Smooth muscle cell of the brain vasculature (primary cell): ENCODE measurements around the gene AMACR.

Source experiments
- DNase-seq: peaks from one replicate; pipeline ENCODE4 v3.0.0-alpha.2; 2012; ENCODE audit warnings: low read depth, low spot score

Gene AMACR

DNA sequence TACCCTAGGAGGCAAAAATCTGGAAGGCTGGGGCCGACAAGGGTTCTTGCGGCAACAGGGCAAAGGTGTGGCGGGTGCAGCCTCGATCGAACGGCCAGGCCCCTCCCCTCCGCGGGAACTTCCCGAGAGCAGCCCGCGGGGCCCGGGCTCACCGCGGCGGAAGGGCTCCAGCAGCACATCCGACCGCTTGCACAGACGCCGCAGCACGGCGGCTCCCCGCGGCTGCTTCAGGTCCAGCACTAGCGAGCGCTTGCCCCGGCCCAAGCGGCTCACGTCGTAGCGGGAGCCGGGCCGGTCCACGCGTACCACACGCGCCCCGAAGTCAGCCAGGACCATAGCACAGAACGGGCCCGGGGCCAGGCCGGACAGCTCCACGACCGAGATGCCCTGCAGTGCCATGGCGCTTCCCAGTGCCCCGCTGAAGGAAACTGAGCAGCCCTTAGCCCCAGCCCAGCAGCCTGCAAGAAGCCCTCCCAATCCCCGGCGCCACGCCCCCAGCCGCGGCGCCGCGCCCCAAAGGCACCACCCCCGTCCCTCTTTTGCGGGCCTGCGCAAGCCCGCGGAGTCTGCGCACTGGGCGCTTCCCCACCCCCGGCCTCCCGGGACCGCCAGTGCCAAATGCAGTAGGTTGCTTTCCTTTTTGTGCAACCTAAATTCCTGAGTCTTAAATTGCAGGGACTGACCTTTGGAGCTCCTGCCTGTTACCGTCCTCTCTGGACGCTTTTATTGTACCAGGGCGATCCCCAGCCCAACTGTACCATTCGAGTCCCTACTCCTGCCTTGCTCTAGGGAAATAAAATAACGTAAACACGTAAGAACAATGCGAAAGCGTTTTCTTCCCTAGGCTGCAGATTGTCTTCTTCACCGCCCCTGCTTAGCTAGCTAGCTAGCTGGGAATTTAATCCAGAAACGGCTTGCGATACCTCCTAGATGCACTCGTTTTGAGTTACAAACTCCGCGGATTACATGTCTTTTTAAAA, at the start of gene AMACR:
TSS of gene AMACR (minus strand) at position 430 of the 980 bp plus-strand sequence. CDS start at position 399, 31 bp downstream.
- peak; percentile 92 for DNase-seq

- DNase-seq = no peak
Measured at GRCh38 chr5:34057569-34057968, 49.7 kb upstream of the AMACR start.

GRCh38 chr5:34057118-34057517, 49.3 kb upstream of the AMACR start:
- no peak for DNase-seq

- DNase-seq = no peak
Measured at GRCh38 chr5:34055667-34056066, 47.8 kb upstream of the AMACR start.

DNA sequence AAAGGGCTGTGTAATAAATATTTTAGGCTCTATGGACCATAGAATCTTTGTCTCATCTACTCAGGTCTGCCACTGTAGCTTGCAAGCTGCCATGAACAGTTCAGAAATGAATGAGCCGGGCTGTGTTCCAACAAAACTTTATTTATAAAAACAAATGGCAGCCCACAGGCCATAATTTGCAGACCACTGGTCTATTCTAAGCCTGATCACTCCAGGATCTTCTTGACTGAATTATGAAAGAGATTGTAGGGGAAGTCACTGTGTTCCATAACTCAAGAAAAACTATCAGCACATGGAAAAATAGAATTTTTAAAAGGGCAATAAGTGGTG, 46.5 kb upstream of the AMACR start:
- no peak for DNase-seq

GRCh38 chr5:34053571-34054399, 45.9 kb upstream of the AMACR start:
- no peak for DNase-seq

DNA sequence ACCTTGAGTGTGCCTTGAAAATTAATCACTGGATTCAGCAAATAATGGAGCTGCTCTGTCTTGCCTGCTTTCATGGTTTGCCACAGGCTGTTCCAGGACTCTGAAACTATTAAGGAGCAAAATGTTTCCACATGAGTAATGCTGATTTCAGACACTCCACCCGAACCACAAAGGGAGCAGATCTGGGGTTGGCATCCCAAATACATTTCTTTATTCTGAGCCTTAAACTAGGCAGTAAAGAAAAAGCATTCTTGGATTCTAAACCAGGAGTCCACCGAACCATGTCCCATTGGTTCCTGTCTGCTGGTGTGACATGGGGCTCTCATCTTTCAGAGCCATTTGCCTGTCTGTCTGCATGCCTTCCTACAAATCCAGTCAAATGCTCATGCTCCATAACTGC, 45.3 kb upstream of the AMACR start:
- no peak for DNase-seq

DNA sequence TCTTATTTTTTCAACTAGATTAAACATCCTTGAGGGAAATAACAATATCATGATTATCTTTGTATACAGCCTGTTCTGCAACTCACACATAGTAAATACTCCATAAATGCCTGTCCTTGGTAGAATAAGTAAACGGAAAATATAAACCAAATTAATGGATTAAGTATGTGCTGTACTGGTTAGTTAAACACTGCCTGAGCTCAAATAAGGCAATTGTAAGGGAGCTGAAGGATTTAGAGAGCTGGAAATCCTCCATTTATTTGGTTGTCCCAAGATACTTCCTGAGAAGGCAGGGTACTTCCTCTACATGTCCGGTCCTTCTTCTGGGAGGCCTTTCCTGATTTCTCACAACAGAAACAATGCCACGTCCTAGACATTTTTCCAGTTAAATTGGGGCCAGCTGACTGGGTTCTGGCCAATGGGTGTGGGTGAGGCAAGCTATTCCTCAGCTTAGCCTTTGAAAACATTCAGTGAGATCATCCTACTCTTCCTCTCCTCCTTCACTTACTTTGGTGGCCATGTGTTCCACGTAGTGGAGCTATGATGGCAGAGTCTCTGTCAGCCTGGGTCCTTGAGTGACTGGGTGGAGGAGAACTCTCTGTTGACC, 43.6 kb upstream of the AMACR start:
- no peak for DNase-seq

GRCh38 chr5:34047774-34048572, 40.1 kb upstream of the AMACR start:
- no peak for DNase-seq

GRCh38 chr5:34047143-34047542, 39.3 kb upstream of the AMACR start:
- no peak for DNase-seq

DNA sequence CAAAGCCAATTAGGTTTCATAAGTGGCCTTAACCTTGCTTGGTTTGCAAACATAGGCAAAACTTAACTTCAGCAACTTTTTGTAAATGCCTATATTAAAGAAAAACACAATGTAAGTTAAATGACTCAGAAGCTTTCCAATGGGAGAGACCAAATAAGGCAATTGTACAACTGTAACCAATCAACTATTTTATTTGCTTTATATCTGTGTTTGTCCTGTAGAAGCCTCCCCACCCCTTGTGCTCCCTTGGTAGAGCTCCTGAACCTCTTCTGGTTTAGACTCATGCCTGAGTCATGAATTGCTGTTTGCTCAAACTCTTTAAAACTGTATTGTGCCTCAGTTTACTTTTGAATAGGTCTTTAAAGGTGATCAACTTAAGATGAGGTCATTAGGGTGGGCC, 38.1 kb upstream of the AMACR start:
- DNase-seq = no peak

GRCh38 chr5:34045023-34045422, 37.2 kb upstream of the AMACR start:
- no peak for DNase-seq

GRCh38 chr5:34043099-34043876, 35.4 kb upstream of the AMACR start, which contains the start of gene C1QTNF3:
Gene C1QTNF3 (minus strand): TSS chr5:34043213. CDS start chr5:34043125, 88 bp downstream.
- no peak for DNase-seq

DNA sequence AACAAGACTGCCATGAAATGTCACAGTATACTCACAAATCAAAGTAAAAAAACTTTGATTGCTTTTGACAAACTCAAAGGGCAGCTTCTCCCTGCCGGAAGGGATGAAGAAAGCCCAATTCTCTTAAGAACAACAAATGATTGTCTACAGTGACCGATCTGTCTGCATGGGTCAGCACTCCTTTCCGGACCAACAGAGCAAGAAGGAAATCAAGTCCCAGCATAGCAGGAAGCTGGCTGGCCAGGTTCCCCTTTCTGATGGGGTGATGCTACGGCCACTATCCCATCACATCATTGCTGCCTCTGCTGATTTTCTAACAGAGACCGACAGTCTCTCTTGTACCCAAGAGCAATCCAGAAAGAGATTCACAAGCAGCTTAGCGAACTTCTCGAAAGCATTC, 34.5 kb upstream of the AMACR start:
- no peak for DNase-seq

DNA sequence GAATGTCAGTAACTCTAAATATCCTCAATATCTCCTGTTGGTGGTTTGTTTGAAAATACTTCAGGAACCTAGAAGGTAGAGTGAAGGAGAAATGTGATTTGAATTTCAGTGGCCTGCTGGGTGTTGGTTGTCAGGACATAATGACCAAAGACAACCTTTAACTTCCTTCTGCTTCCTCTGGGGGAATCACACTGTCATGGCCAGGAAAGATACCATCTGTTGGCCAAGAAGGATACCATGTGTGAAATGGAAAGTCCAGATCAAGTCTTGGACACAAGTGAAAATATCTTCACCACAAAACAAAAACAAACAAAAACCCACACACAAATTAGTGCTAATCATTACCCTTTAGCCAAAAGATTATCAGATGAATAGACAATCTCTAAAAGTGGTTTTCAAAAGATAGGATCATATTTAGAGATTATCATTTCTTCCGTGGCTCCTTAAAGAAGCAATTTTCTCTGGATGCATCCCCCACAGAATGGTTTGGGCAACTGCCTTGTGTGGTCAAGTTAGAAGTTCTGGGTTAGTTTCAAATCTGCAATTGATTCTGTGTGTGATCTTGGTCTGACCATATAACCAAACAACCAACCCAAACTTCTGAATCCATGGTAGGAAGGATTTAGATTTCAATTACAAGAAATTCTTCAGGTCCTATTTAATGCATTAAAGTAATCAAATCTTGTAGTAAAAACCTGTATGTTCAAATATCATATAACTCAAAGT, 33.6 kb upstream of the AMACR start:
- DNase-seq = no peak

DNA sequence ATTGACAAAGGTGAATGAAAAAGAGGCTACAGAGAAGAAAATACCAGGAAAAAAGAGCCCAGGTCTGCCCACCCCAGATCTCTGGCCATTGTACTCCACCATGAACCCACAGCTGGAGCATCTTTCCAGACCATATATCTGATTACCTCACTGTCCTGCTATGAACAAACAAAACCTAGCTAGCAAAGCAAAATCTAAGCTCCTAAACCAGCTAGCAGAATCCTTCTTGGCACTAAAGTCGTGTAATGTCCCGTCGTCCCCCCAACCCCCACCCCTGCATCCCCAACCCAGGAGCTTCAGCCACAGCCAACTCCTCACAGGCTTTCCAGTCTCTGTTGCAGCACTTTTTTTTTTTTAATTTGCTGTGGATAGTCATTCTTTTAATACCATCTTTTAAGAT, 32.6 kb upstream of the AMACR start:
- DNase-seq = no peak

DNA sequence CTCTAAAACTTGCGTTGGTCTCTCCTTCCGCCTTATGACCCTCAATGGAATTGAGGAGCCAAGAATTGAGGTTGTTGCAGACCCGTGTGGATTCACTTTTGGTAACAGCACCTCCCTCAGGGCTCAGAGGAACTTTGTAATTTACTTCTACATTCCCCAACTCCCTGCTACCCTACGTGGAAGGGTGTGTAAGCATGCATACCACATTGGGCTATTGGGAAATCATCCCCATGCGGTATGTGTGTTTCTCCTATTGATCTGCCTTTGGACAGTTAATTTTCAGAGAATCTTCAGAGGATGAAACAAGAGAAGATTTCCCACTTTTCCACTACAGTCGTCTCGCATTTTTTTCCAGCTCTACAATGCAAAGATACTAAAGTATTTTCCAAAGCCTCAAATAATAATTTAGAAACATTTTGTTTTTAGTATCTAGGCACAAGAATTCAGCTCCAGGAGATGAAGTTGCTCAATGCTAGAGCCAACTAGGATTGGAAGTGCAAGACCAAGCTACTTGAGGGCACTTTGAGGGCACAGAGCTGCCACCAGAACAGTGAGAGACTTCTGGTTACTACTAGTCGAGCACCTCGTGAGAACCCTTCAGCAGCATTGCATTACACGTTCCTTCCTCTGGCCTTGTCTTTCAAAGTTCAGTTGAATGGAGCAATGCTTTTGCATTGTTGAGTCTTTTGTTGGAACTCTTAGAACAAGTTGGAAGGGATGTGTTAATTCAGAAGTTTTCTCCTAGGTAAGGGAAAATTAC, 31.7 kb upstream of the AMACR start:
- no peak for DNase-seq

- no peak for DNase-seq
Measured at GRCh38 chr5:34038838-34039237, 31.0 kb upstream of the AMACR start.

DNA sequence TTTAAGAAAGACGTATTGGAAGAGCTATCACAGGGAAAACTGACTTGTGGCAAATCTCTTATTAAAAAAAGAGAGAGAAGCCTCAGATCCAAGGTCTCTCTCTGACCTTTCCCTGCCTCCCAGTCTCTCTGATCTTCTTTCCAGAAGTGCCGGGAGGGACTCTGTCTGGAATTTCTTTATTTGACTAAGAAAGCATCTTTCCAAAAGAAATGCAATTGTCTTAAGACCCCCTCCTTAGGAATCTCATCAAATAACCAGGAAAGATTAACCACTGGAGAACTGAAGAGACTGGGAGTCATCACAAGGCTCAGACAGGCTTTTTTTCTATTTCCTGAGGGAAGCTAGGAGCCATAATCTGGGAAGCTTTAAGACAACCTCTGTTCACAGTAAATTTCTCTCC, 30.5 kb upstream of the AMACR start:
- no peak for DNase-seq
